Vagina (tissue), 2 donors: ENCODE measurements around the gene PTGDS.

Experiments used
- CTCF ChIP-seq, 3 experiments: fragments of 450-650 bp in 2 of 3; fragments of 200-600 bp in 1 of 3; sonication (generic) in 1 of 3; IDR thresholded peaks; one replicate each; pipeline ENCODE4 v1.5.1; 2017 to 2019; ENCODE audit warnings: antibody characterized with exemption in 3 of 3, mild to moderate bottlenecking in 2 of 3, moderate library complexity in 2 of 3
- POLR2AphosphoS5 ChIP-seq, 2 donors: sonication (generic); formaldehyde crosslinking; IDR thresholded peaks; one replicate each; pipeline ENCODE4 v1.9.0; 2017; ENCODE audit warnings: antibody characterized with exemption in 2 of 2, mild to moderate bottlenecking in 2 of 2, low read depth in 1 of 2; ENCODE audit not compliant: insufficient read depth in 1 of 2

- peak in 2 of 3 experiments; percentile 37 to 41 for TF ChIP-seq CTCF (IDR thresholded peaks at IDR 0.05)
- no peak for TF ChIP-seq POLR2AphosphoS5 (IDR thresholded peaks at IDR 0.05; ENCODE audit: insufficient read depth in 1 of 2, low read depth in 1 of 2)
Measured at GRCh38 chr9:136947955-136948510, 29.3 kb upstream of the PTGDS start.
